Kidney (tissue), 14 donors: ENCODE measurements around the gene DUS1L. TPM values are rescaled to one million over a fixed set of nuclear protein-coding genes. Genes with fewer than 3 reads are reported as not detected.

ENCODE experiments used
- DNase-seq, 5 donors: peaks; one replicate each; pipeline ENCODE4 v3.0.0-alpha.2; 2013 to 2020
- FAIRE-seq: peaks from 2 replicates; lab custom pipeline; 2012; peaks lifted over from hg19 to GRCh38; lab: Jason Lieb, UNC
- H3K27ac ChIP-seq, 2 donors: one replicate each; pipeline ENCODE4 v1.7.0; 2013; ENCODE audit warnings: low read depth in 2 of 2, low read length in 2 of 2, inconsistent platforms in 1 of 2
- H3K27me3 ChIP-seq: one replicate; pipeline ENCODE4 v1.7.1; 2013; ENCODE audit warnings: low read length, inconsistent platforms; ENCODE audit not compliant: control insufficient read depth, insufficient read depth
- H3K36me3 ChIP-seq, 3 donors: one replicate each; pipeline versions ENCODE4 v1.7.0 to v1.7.1; 2013; ENCODE audit warnings: low read length in 3 of 3, control low read depth in 1 of 3, inconsistent platforms in 1 of 3; ENCODE audit not compliant: insufficient read depth in 3 of 3, control insufficient read depth in 2 of 3
- H3K4me1 ChIP-seq, 3 donors: one replicate each; pipeline versions ENCODE4 v1.7.0 to v1.7.1; 2013; ENCODE audit warnings: low read length in 3 of 3, inconsistent platforms in 1 of 3, low read depth in 1 of 3; ENCODE audit not compliant: control insufficient read depth in 2 of 3, insufficient read depth in 2 of 3
- H3K4me3 ChIP-seq, 3 donors: one replicate each; pipeline versions ENCODE4 v1.7.0 to v1.8.1; 2013; ENCODE audit warnings: low read length in 3 of 3, control low read depth in 1 of 3, inconsistent platforms in 1 of 3
- H3K9ac ChIP-seq, 3 donors: one replicate each; pipeline versions ENCODE4 v1.7.0 to v1.7.1; 2013; ENCODE audit warnings: low read length in 3 of 3, control low read depth in 1 of 3, inconsistent platforms in 1 of 3
- H3K9me3 ChIP-seq, 3 donors: one replicate each; pipeline versions ENCODE4 v1.7.0 to v1.7.1; 2013; ENCODE audit warnings: low read length in 3 of 3, control low read depth in 1 of 3, inconsistent platforms in 1 of 3; ENCODE audit not compliant: control insufficient read depth in 2 of 3, insufficient read depth in 1 of 3
- CTCF ChIP-seq: IDR thresholded peaks from 3 replicates; pipeline ENCODE4 v1.5.1; 2012; ENCODE audit warnings: mild to moderate bottlenecking, moderate library complexity, borderline replicate concordance; ENCODE audit not compliant: insufficient read depth; ENCODE audit errors: extremely low read depth
- intact Hi-C: fragments of 100-400 bp; cut with DNase I; formaldehyde crosslinking; loops from one replicate; pipeline ENCODE4 v1.11.1; 2022
- polyA plus RNA-seq: library from polyadenylated mRNA; stranded (reverse); fragments of 350-450 nt; fragmentation: Illumina TruSeq; extraction: RNeasy Lipid Tissue Mini Kit (QIAGEN cat#74804); gene quantifications from one replicate; pipeline ENCODE4 v1.2.3, GENCODE V29; 2014; ENCODE audit warnings: low read depth, low replicate concordance; ENCODE audit not compliant: insufficient read depth
- total RNA-seq: library from RNA; stranded (reverse); fragmentation: NEBNext Ultra II Directional; extraction: Animal tissue kit (Norgen Biotek cat#: 25700); gene quantifications from one replicate; pipeline ENCODE4 v1.2.1, GENCODE V29; 2021
- donor health status: control.
- donor health status: control.
- donor health status: control.
- donor health status: control.
- donor health status: control.
- donor health status: DM: yes; HTN: yes; CAD: no.
- donor health status: Normal renal cell carcinoma (clear cell type).

Gene DUS1L
- total and polyA plus RNA-seq, 2 donors from 2014 or later, result 84.8 to 102 TPM

GRCh38 chr17:82083533-82084359 lies 18.1 kb upstream of the DUS1L start:
- intact Hi-C loops, result no loop called here
- Histone ChIP-seq H3K9me3 (no peaks in the 10 kb centered on the region), H3K36me3 (peaks cover 0 to 11% (median 4%) of the 10 kb centered on the region in 3 donors)

GRCh38 chr17:82083009-82083408 lies 17.4 kb upstream of the DUS1L start:
- Histone ChIP-seq H3K4me3 (no peak overlapping the region), H3K4me1 (no peaks in the 10 kb centered on the region), H3K9me3 (no peaks in the 10 kb centered on the region), H3K27me3 (no peaks in the 10 kb centered on the region), H3K36me3 (peaks cover 0 to 11% (median 4%) of the 10 kb centered on the region in 3 donors), H3K27ac (no peak overlapping the region), H3K9ac (no peak overlapping the region)
- DNase-seq (no peak), FAIRE-seq (no peak)
- no peak for TF ChIP-seq CTCF
- intact Hi-C loops, result no loop called here

More at GRCh38 chr17:82083533-82084359, 18.1 kb upstream of the DUS1L start:
- FAIRE-seq (no peak), DNase-seq (peak in 1 of 5 donors; percentile 16)
- H3K27ac ChIP-seq, result no peak overlapping the region
- no peaks in the 10 kb centered on the region for H3K27me3 ChIP-seq
- no peak overlapping the region for H3K9ac ChIP-seq
- no peak for TF ChIP-seq CTCF
- H3K4me3 ChIP-seq, result no peak overlapping the region
- H3K4me1 ChIP-seq, result no peaks in the 10 kb centered on the region

- H3K27me3 ChIP-seq, result no peaks in the 10 kb centered on the region
- no peaks in the 10 kb centered on the region for H3K4me1 ChIP-seq
- TF ChIP-seq CTCF, result no peak
- DNase-seq (no peak), FAIRE-seq (no peak)
- H3K36me3 ChIP-seq, result peaks cover 0 to 11% (median 4%) of the 10 kb centered on the region in 3 donors
- intact Hi-C loops, result no loop called here
- no peaks in the 10 kb centered on the region for H3K9me3 ChIP-seq
- H3K4me3 ChIP-seq, result no peak overlapping the region
- H3K27ac ChIP-seq, result no peak overlapping the region
- H3K9ac ChIP-seq, result no peak overlapping the region
Measured at GRCh38 chr17:82082456-82082855, 16.9 kb upstream of the DUS1L start.
